ENCODE data around the gene TULP3. TPM values are rescaled to one million over a fixed set of nuclear protein-coding genes. Genes with fewer than 3 reads are reported as not detected.

The TULP3 gene, protein sequence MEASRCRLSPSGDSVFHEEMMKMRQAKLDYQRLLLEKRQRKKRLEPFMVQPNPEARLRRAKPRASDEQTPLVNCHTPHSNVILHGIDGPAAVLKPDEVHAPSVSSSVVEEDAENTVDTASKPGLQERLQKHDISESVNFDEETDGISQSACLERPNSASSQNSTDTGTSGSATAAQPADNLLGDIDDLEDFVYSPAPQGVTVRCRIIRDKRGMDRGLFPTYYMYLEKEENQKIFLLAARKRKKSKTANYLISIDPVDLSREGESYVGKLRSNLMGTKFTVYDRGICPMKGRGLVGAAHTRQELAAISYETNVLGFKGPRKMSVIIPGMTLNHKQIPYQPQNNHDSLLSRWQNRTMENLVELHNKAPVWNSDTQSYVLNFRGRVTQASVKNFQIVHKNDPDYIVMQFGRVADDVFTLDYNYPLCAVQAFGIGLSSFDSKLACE
- total RNA-seq (2022; extraction: Qiagen RNA extraction) = 18.0 to 21.7 TPM (median 20.7 TPM) in 5 replicates

DNA sequence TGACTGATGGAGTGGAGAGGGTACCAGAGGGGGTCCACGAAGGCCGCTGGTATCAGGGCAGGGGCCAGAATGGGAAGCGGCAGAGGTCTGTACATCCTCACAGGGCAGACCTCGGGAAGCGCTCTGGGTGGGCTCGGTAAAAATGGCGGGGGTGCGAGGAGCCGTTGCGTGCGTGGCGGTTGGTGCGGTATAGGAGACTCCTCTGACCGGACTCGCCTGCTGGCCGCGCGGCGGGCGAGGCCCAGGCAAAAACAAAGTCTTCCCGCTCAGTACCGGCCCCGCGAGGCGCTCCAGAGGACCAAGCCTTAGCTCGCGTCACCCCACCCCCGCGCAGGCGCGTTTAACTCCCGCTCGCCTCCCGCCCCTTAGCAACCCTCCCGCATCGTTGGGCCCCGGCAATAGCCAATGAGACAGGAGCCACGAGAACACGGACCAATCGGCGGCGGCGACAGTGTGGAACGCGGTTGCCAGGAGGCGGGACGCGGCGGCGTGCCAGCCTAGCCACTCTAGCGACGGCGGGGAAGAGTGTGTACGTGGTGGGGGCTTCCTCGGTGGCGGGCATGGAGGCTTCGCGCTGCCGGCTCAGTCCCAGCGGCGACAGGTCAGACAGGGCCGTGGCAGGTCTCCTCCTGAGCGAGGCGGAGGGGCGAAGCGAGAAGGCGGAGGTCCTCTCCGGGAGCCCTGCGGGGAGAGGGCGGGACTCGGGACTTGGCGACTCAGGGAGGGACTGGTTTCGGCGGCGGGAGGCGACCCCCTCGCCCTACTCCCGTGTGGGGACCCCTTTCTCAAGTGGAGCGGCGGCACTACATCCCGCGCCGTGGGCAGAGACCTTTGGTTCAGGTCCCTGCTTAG lies at the start of gene TULP3:
Gene TULP3, plus strand, starts transcription at position 504 of the 852 bp plus-strand sequence. Its CDS starts 57 bp downstream, at position 561.

DNA sequence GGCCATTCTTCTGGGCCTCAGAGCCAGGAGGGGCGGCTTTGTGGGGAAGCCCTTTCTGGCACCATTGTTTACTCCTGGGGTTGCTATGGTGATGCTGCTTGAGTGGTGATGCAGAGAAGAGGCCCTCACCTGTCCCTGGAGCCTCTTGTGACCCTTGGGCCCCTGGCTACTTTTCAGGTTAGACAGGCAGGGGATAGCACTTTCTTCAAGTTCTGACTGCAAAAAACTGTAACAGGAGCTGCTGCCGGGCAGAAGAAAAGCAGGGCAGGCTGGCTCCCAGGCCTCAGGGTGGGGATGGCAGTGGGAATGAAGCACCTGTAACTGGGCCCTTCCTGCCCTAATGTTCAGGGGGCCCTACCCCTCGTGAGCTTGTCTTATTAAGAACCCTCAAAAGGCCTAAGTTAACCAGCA lies 33.7 kb upstream of the TULP3 start, which contains the start of gene TEX52:
Gene TEX52, minus strand, starts transcription at position 19 of the 411 bp plus-strand sequence. Its CDS starts 13 bp downstream, at position 6.

DNA sequence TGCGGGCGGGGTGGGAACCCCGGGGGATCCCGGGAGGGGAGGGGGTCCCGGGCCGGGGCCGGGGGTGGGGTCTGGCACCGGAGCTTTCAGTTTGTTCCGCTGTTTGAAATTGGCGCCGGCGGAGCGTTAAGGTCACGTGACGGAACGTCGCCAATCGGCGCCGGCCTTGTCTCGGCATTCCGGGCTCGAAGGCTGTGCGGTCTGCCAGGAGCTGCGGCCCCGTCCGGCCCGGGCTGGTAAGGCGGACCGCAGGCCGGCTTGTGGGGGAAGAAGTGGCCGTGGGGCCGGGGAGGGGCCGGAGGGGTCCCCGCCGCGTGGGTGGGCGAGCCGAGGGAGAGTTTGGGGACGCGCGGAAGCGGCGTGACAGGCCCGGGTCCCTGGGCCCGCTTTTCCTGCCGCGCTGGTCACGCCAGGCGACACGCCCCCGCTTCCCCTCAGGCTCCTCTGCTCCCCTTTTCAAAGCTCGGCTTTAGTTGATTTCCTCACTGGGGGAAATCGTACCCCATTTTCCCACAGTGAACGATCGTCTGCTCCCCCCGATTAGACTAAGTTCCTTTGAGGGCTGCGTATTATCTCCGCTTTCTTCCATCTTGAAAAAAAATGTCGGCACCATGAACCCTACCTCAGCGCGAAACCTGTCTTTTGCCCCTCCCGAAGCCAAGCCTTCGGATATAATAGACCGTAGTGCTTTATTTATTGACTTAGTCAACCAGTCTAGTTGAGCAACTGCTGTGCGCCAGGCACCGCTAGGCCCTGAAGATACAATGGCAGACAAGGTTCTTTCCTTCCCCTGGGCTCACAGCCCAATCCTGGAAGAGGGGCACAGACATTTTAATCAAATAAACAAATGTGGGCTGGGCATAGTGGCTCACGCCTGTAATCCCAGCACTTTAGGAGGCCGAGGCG lies 13.4 kb upstream of the TULP3 start, which contains the start of the genes FOXM1 and RHNO1:
Gene FOXM1, minus strand, starts transcription at position 128 of the 906 bp plus-strand sequence. CDS start 2,696 bp downstream, outside the sequence.
Gene RHNO1, plus strand, starts transcription at position 177 of the 906 bp plus-strand sequence. CDS start 8,144 bp downstream, outside the sequence.

DNA sequence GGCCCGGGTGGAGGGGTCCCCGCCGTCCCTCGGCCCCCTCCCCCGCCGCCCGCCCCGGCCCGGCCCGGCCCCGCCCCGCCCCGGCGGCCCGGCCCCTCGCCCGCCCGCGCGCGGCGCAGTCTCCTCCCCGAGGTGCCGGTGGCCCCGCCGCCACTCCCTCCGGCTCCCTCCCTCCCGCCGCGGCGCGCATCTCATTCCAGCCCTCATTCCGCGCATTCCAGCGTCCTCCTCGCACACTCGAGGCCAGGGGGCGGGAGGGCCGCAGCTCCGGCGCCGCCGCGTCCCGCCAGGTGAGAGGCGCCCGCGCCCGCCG lies 68.5 kb downstream of the TULP3 start, which contains the start of gene TEAD4:
Gene TEAD4, plus strand, starts transcription at position 206 of the 313 bp plus-strand sequence.

Other genes with a start within 250 kb of the TULP3 start
- gene FKBP4, start 95.9 kb upstream of the TULP3 start, total RNA-seq (2022; extraction: Qiagen RNA extraction) = 86.0 to 104 TPM (median 100 TPM) in 5 replicates
- 11.6 to 19.2 TPM (median 15.4 TPM) in 5 replicates for gene ITFG2, start 78.2 kb upstream of the TULP3 start, total RNA-seq (2022; extraction: Qiagen RNA extraction)
- gene NRIP2, start 55.9 kb upstream of the TULP3 start, total RNA-seq (2022; extraction: Qiagen RNA extraction) = not detected in 5 replicates
- not detected in 5 replicates for gene TEX52, start 33.9 kb upstream of the TULP3 start, total RNA-seq (2022; extraction: Qiagen RNA extraction)
- gene FOXM1, start 13.7 kb upstream of the TULP3 start, total RNA-seq (2022; extraction: Qiagen RNA extraction) = 80.9 to 104 TPM (median 102 TPM) in 5 replicates
- 43.8 to 55.9 TPM (median 50.3 TPM) in 5 replicates for gene RHNO1, start 13.7 kb upstream of the TULP3 start, total RNA-seq (2022; extraction: Qiagen RNA extraction)
- 40.2 to 50.7 TPM (median 46.1 TPM) in 5 replicates for gene TEAD4, start 68.5 kb downstream of the TULP3 start, total RNA-seq (2022; extraction: Qiagen RNA extraction)
- 38.5 to 66.9 TPM (median 58.6 TPM) in 5 replicates for gene TSPAN9, start 186.5 kb downstream of the TULP3 start, total RNA-seq (2022; extraction: Qiagen RNA extraction)